ENCODE data around the gene COG6. TPM values are rescaled to one million over a fixed set of nuclear protein-coding genes. Genes with fewer than 3 reads are reported as not detected.

COG6 gene
- total and polyA plus RNA-seq, 2 experiments from 2014 or later = 29.5 to 52.6 TPM

DNA sequence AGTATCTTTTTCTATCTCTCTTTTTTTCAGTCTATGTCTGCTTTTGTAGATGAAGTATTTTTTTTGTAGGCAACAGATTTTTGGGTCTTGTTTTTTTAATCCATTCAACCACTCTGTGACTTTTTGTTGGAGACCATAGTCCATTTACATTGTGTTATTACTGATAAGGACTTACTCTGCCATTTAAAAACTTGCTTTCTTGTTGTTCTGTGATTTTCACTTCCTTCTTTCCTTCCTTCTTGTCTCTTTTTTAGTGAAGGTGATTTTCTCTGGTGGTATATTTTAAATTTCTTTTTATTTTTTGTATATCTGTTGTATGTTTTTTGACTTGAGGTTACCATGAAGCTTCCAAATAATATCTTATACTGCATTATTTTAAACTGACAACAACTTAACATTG lies 79.5 kb downstream of the COG6 start:
- H3K9me3 ChIP-seq (ENCODE audit: low read depth) = no peaks in the 10 kb centered on the region
- peaks cover 10% of the 10 kb centered on the region for H3K36me3 ChIP-seq
- H3K4me3 ChIP-seq = no peak overlapping the region
- no peaks in the 10 kb centered on the region for H3K4me1 ChIP-seq (ENCODE audit: low read depth)
- no peak for DNase-seq (ENCODE audit: low read depth in 1 of 2, low spot score in 1 of 2)
- no peak for TF ChIP-seq CTCF (IDR thresholded peaks at IDR 0.05; ENCODE audit: low read depth, low read length)
- H3K27ac ChIP-seq = no peak overlapping the region
- no peaks in the 10 kb centered on the region for H3K27me3 ChIP-seq

- H3K4me3 ChIP-seq = no peak overlapping the region
- H3K9me3 ChIP-seq (ENCODE audit: low read depth) = no peaks in the 10 kb centered on the region
- DNase-seq (ENCODE audit: low read depth in 1 of 2, low spot score in 1 of 2) = no peak
- peaks cover 12% of the 10 kb centered on the region for H3K36me3 ChIP-seq
- H3K27ac ChIP-seq = no peak overlapping the region
- H3K27me3 ChIP-seq = no peaks in the 10 kb centered on the region
- H3K4me1 ChIP-seq (ENCODE audit: low read depth) = no peaks in the 10 kb centered on the region
- TF ChIP-seq CTCF (IDR thresholded peaks at IDR 0.05; ENCODE audit: low read depth, low read length) = no peak
These were observed 81.6 kb downstream of the COG6 start for GRCh38 chr13:39737047-39737446.

GRCh38 chr13:39740761-39741160 lies 85.3 kb downstream of the COG6 start:
- Histone ChIP-seq H3K4me1 (ENCODE audit: low read depth) (no peaks in the 10 kb centered on the region), H3K27ac (no peak overlapping the region), H3K4me3 (no peak overlapping the region), H3K36me3 (peaks cover 10% of the 10 kb centered on the region), H3K9me3 (ENCODE audit: low read depth) (no peaks in the 10 kb centered on the region), H3K27me3 (no peaks in the 10 kb centered on the region)
- no peak for TF ChIP-seq CTCF (IDR thresholded peaks at IDR 0.05; ENCODE audit: low read depth, low read length)
- no peak for DNase-seq (ENCODE audit: low read depth in 1 of 2, low spot score in 1 of 2)

DNA sequence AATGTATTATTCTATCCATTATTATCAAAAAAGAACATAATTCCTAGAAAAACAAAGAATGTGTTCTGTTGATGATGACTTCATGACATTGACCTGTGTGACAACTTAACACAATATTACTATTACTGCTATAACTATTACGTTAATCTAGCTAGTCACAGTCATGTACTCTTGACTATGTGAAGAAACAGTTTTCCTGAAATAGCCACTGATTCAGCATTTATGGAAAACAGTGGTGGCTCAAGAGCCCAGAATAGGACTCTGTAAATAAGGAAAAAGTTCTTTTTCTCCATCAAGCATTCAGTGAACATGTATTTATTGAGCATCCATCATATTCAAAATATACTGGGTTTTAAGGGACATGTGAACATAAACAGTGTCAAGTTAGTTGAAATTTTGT lies 93.5 kb downstream of the COG6 start:
- peaks cover 6% of the 10 kb centered on the region for H3K36me3 ChIP-seq
- no peak overlapping the region for H3K4me3 ChIP-seq
- peak overlapping the region; percentile 11 for H3K27ac ChIP-seq
- no peaks in the 10 kb centered on the region for H3K4me1 ChIP-seq (ENCODE audit: low read depth)
- no peak for TF ChIP-seq CTCF (IDR thresholded peaks at IDR 0.05; ENCODE audit: low read depth, low read length)
- no peak for DNase-seq (ENCODE audit: low read depth in 1 of 2, low spot score in 1 of 2)
- H3K27me3 ChIP-seq = no peaks in the 10 kb centered on the region
- H3K9me3 ChIP-seq (ENCODE audit: low read depth) = no peaks in the 10 kb centered on the region

- H3K27me3 ChIP-seq = no peaks in the 10 kb centered on the region
- H3K4me1 ChIP-seq (ENCODE audit: low read depth) = no peaks in the 10 kb centered on the region
- H3K4me3 ChIP-seq = no peak overlapping the region
- H3K27ac ChIP-seq = peak overlapping the region; percentile 11
- TF ChIP-seq CTCF (IDR thresholded peaks at IDR 0.05; ENCODE audit: low read depth, low read length) = no peak
- DNase-seq (ENCODE audit: low read depth in 1 of 2, low spot score in 1 of 2) = no peak
- H3K36me3 ChIP-seq = peaks cover 6% of the 10 kb centered on the region
- H3K9me3 ChIP-seq (ENCODE audit: low read depth) = no peaks in the 10 kb centered on the region
These were observed 94.1 kb downstream of the COG6 start for GRCh38 chr13:39749528-39749927.

GRCh38 chr13:39751805-39752204 lies 96.3 kb downstream of the COG6 start:
- Histone ChIP-seq H3K4me3 (no peak overlapping the region), H3K9me3 (ENCODE audit: low read depth) (no peaks in the 10 kb centered on the region), H3K4me1 (ENCODE audit: low read depth) (no peaks in the 10 kb centered on the region), H3K27me3 (no peaks in the 10 kb centered on the region), H3K36me3 (peaks cover 6% of the 10 kb centered on the region), H3K27ac (no peak overlapping the region)
- TF ChIP-seq CTCF (IDR thresholded peaks at IDR 0.05; ENCODE audit: low read depth, low read length) = no peak
- no peak for DNase-seq (ENCODE audit: low read depth in 1 of 2, low spot score in 1 of 2)

Data from cardiac muscle cell (in vitro differentiated cells and primary cell).